Measurements from ENCODE around the gene SELPLG. TPM values are rescaled to one million over a fixed set of nuclear protein-coding genes. Genes with fewer than 3 reads are reported as not detected.
"Not testable (repeated sequence)": the region's sequence is repeated elsewhere in the genome, so short reads cannot be mapped to it uniquely, and the experiment has no call there.

The SELPLG gene
- total and polyA plus RNA-seq, 4 experiments from 2014 or later, result 175 to 781 (median 330) TPM

GRCh38 chr12:108578264-108578663 is 55.4 kb downstream of the SELPLG start:
- H3K4me3 ChIP-seq (ENCODE audit: low read length in 2 of 2), result no peak overlapping the region
- no peaks in the 10 kb centered on the region for H3K9me3 ChIP-seq (ENCODE audit: control insufficient read depth in 1 of 2, low read length in 2 of 2)
- ChIA-PET CTCF (ENCODE audit: partially characterized antibody) (interaction anchor here (1.8 to 2.4 kb wide), 2 partner anchors 9 to 39 kb away, joined by 8 to 12 read pairs; no protein-coding TSS in a partner anchor), POLR2A (ENCODE audit: partially characterized antibody) (no interaction called here)
- Mint-ChIP-seq H3K4me3 (no peak overlapping the region), H3K36me3 (no peaks in the 10 kb centered on the region), H3K4me1 (peaks cover 16 to 28% (median 19%) of the 10 kb centered on the region in 4 donors), H3K27me3 (peaks cover 0 to 1% of the 10 kb centered on the region in 2 donors), H3K9me3 (peaks cover 0 to 1% (median 0%) of the 10 kb centered on the region in 8 donors), H3K27ac (no peak overlapping the region)
- peaks cover 26% of the 10 kb centered on the region for H3K4me1 ChIP-seq (ENCODE audit: insufficient read depth, low read length)
- H3K27me3 ChIP-seq (ENCODE audit: insufficient read depth, low read length), result no peaks in the 10 kb centered on the region
- DNase-seq, result no peak
- intact Hi-C loops (cut with micrococcal nuclease), result no loop called here
- H3K27ac ChIP-seq (ENCODE audit: low read depth, low read length), result no peak overlapping the region
- no peaks in the 10 kb centered on the region for H3K36me3 ChIP-seq (ENCODE audit: insufficient read depth, low read length)

GRCh38 chr12:108577458-108577857 is 56.2 kb downstream of the SELPLG start:
- Histone ChIP-seq H3K4me1 (ENCODE audit: insufficient read depth, low read length) (peaks cover 32% of the 10 kb centered on the region), H3K9me3 (ENCODE audit: control insufficient read depth in 1 of 2, low read length in 2 of 2) (no peaks in the 10 kb centered on the region), H3K27ac (ENCODE audit: low read depth, low read length) (no peak overlapping the region), H3K27me3 (ENCODE audit: insufficient read depth, low read length) (no peaks in the 10 kb centered on the region), H3K36me3 (ENCODE audit: insufficient read depth, low read length) (no peaks in the 10 kb centered on the region), H3K4me3 (ENCODE audit: low read length in 2 of 2) (no peak overlapping the region)
- POLR2A ChIA-PET (ENCODE audit: partially characterized antibody), result no interaction called here
- Mint-ChIP-seq H3K27me3 (no peaks in the 10 kb centered on the region), H3K4me3 (no peak overlapping the region), H3K9me3 (peaks cover 0 to 1% (median 0%) of the 10 kb centered on the region in 8 donors), H3K36me3 (no peaks in the 10 kb centered on the region), H3K27ac (peak overlapping the region in 2 of 7 donors; percentile 19 to 47), H3K4me1 (peaks cover 22 to 34% (median 26%) of the 10 kb centered on the region in 4 donors)
- CTCF ChIA-PET (ENCODE audit: partially characterized antibody), result interaction anchor here (1.5 to 2.4 kb wide), 3 partner anchors 9 to 89 kb away, joined by 3 to 12 read pairs (median 8); no protein-coding TSS in a partner anchor
- no peak for DNase-seq
- intact Hi-C loops (cut with micrococcal nuclease), result no loop called here

DNA sequence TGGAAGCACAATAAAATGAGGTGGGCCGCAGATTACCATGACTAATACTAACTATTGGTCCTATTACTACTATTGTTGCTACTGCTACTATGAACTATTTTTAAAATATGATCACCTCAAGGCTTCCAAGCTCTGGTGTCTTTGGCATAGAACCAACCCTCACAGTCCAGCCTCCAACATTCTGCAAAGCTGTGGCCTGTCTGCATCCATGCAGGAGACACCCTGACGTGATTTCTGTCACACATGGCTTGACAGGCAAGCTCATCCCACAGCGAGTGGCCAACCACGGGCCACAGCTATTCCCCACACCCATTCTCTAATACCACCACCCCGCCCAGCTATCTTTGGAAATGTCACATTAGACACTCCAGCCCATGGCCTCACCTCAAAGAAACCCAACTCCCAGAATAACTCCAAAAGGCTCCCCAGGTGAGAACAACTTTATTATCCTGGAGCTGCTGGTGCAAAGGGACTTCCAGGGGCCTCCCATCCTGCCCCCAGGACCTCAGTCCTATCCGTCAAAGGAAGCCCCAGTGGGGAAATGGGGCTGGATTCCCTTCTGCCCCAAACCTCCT is 56.9 kb downstream of the SELPLG start:
- Mint-ChIP-seq H3K27me3 (no peaks in the 10 kb centered on the region), H3K4me1 (peaks cover 27 to 41% (median 32%) of the 10 kb centered on the region in 4 donors), H3K27ac (no peak overlapping the region), H3K36me3 (no peaks in the 10 kb centered on the region), H3K9me3 (peaks cover 0 to 1% (median 0%) of the 10 kb centered on the region in 8 donors), H3K4me3 (no peak overlapping the region)
- ChIA-PET CTCF (ENCODE audit: partially characterized antibody) (interaction anchor here (1.0 to 2.5 kb wide), 5 partner anchors 8 to 90 kb away, joined by 3 to 12 read pairs (median 8); no protein-coding TSS in a partner anchor), POLR2A (ENCODE audit: partially characterized antibody) (interaction anchor here (1.9 kb wide), 1 partner anchor 41 kb away, joined by 6 read pairs; no protein-coding TSS in a partner anchor)
- H3K9me3 ChIP-seq (ENCODE audit: control insufficient read depth in 1 of 2, low read length in 2 of 2), result no peaks in the 10 kb centered on the region
- H3K27ac ChIP-seq (ENCODE audit: low read depth, low read length), result no peak overlapping the region
- peaks cover 40% of the 10 kb centered on the region for H3K4me1 ChIP-seq (ENCODE audit: insufficient read depth, low read length)
- no peaks in the 10 kb centered on the region for H3K36me3 ChIP-seq (ENCODE audit: insufficient read depth, low read length)
- no peak overlapping the region for H3K4me3 ChIP-seq (ENCODE audit: low read length in 2 of 2)
- intact Hi-C loops (cut with micrococcal nuclease), result no loop called here
- DNase-seq, result no peak
- no peaks in the 10 kb centered on the region for H3K27me3 ChIP-seq (ENCODE audit: insufficient read depth, low read length)

GRCh38 chr12:108575199-108575912 is 58.3 kb downstream of the SELPLG start:
- Mint-ChIP-seq H3K36me3 (peaks cover 2 to 3% of the 10 kb centered on the region in 2 donors), H3K9me3 (peaks cover 0 to 1% (median 0%) of the 10 kb centered on the region in 8 donors), H3K4me3 (peak overlapping the region in 7 of 8 donors; percentile 30 to 69 (median 53)), H3K27ac (peak overlapping the region; percentile 33 to 93 (median 69)), H3K4me1 (peaks cover 32 to 51% (median 41%) of the 10 kb centered on the region in 4 donors), H3K27me3 (no peaks in the 10 kb centered on the region)
- ChIA-PET POLR2A (ENCODE audit: partially characterized antibody) (interaction anchor here (0.9 to 3.3 kb wide), 4 partner anchors 10 to 58 kb away, joined by 3 to 14 read pairs (median 5); partner anchors contain the start of genes ISCU, SART3 and SELPLG), CTCF (ENCODE audit: partially characterized antibody) (interaction anchor here (1.3 to 17.1 kb wide), 3 partner anchors 11 to 42 kb away, joined by 3 to 339 read pairs (median 11); partner anchors contain the start of gene ISCU)
- no peaks in the 10 kb centered on the region for H3K27me3 ChIP-seq (ENCODE audit: insufficient read depth, low read length)
- peak in 4 of 5 donors; percentile 22 to 45 (median 27) for DNase-seq
- no peak overlapping the region for H3K27ac ChIP-seq (ENCODE audit: low read depth, low read length)
- no peaks in the 10 kb centered on the region for H3K9me3 ChIP-seq (ENCODE audit: control insufficient read depth in 1 of 2, low read length in 2 of 2)
- no peak overlapping the region for H3K4me3 ChIP-seq (ENCODE audit: low read length in 2 of 2)
- intact Hi-C loops (cut with micrococcal nuclease), result no loop called here
- H3K4me1 ChIP-seq (ENCODE audit: insufficient read depth, low read length), result peaks cover 51% of the 10 kb centered on the region
- no peaks in the 10 kb centered on the region for H3K36me3 ChIP-seq (ENCODE audit: insufficient read depth, low read length)

DNA sequence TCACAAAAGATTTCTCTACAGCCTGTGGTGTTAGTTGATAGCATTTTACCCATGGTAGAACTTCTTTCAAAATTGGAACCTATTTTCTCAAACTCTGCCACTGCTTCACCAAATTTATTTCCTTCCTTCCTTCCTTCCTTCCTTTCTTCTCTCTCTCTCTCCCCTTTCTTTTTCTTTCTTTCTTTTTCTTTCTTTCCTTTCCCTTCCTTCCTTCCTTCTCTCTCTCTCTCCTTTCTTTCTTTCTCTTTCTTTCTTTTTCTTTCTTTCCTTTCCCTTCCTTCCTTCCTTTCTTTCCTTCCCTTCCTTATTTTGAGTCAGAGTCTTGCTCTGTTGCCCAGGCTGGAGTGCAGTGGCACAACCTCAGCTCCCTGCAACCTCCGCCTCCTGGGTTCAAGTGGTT is 59.4 kb downstream of the SELPLG start:
- H3K27ac ChIP-seq (ENCODE audit: low read depth, low read length); H3K27me3 Mint-ChIP-seq; H3K27me3 ChIP-seq (ENCODE audit: insufficient read depth, low read length); H3K9me3 Mint-ChIP-seq; H3K4me3 ChIP-seq (ENCODE audit: low read length in 2 of 2); H3K9me3 ChIP-seq (ENCODE audit: control insufficient read depth in 1 of 2, low read length in 2 of 2); H3K36me3 ChIP-seq (ENCODE audit: insufficient read depth, low read length); DNase-seq; intact Hi-C loops (cut with micrococcal nuclease); H3K36me3 Mint-ChIP-seq: not testable (repeated sequence)
- POLR2A ChIA-PET (ENCODE audit: partially characterized antibody), result interaction anchor here (0.7 to 3.3 kb wide), 2 partner anchors 12 to 18 kb away, joined by 3 to 14 read pairs; partner anchors contain the start of genes ISCU and SART3
- Mint-ChIP-seq H3K27ac (peak overlapping the region in 5 of 7 donors; percentile 27 to 83 (median 73)), H3K4me3 (peak overlapping the region in 1 of 8 donors; percentile 41), H3K4me1 (peaks cover 38 to 59% (median 48%) of the 10 kb centered on the region in 4 donors)
- peaks cover 62% of the 10 kb centered on the region for H3K4me1 ChIP-seq (ENCODE audit: insufficient read depth, low read length)
- CTCF ChIA-PET (ENCODE audit: partially characterized antibody), result interaction anchor here (17.1 kb wide), 1 partner anchor 43 kb away, joined by 339 read pairs; no protein-coding TSS in a partner anchor

DNA sequence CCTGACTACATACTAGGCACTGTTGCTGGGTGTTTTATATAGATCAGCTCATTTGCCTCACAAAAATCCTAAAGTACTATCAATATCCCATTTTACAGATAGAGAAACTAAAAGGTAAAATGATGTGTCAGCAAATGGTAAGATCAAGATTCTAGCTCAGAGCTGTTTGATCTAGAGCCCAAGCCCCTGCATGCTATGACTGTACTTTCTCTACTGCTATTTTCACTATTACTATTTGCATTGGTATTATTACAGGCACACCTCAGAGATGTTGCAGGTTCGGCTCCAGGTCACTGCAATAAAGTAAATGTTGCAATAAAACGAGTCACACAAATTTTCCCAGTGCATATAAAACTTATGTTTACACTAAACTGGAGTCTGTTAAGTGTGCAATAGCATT is 60.4 kb downstream of the SELPLG start:
- Histone ChIP-seq H3K9me3 (ENCODE audit: control insufficient read depth in 1 of 2, low read length in 2 of 2) (no peaks in the 10 kb centered on the region), H3K27me3 (ENCODE audit: insufficient read depth, low read length) (no peaks in the 10 kb centered on the region), H3K4me3 (ENCODE audit: low read length in 2 of 2) (no peak overlapping the region), H3K4me1 (ENCODE audit: insufficient read depth, low read length) (peaks cover 72% of the 10 kb centered on the region), H3K27ac (ENCODE audit: low read depth, low read length) (no peak overlapping the region), H3K36me3 (ENCODE audit: insufficient read depth, low read length) (no peaks in the 10 kb centered on the region)
- no peaks in the 10 kb centered on the region for H3K27me3 Mint-ChIP-seq
- POLR2A ChIA-PET (ENCODE audit: partially characterized antibody), result interaction anchor here (3.3 to 14.6 kb wide), 2 partner anchors 11 to 61 kb away, joined by 14 to 245 read pairs; partner anchors contain the start of genes ISCU, SART3 and SELPLG
- peaks cover 42 to 68% (median 56%) of the 10 kb centered on the region in 4 donors for H3K4me1 Mint-ChIP-seq
- intact Hi-C loops (cut with micrococcal nuclease), result no loop called here
- H3K27ac Mint-ChIP-seq, result peak overlapping the region in 3 of 7 donors; percentile 35 to 91 (median 84)
- H3K9me3 Mint-ChIP-seq, result no peaks in the 10 kb centered on the region
- peaks cover 11 to 18% of the 10 kb centered on the region in 2 donors for H3K36me3 Mint-ChIP-seq
- DNase-seq, result no peak
- H3K4me3 Mint-ChIP-seq, result no peak overlapping the region
- CTCF ChIA-PET (ENCODE audit: partially characterized antibody), result interaction anchor here (0.7 to 17.1 kb wide), 6 partner anchors 9 to 231 kb away, joined by 3 to 339 read pairs (median 6); partner anchors contain the start of gene ISCU

Data from CD4-positive, alpha-beta memory T cell (primary cell).